Cardiac muscle cell (in vitro differentiated cells and primary cell): ENCODE data around the gene GTF2I. TPM values are rescaled to one million over a fixed set of nuclear protein-coding genes. Genes with fewer than 3 reads are reported as not detected.
"Not testable (repeated sequence)": the region's sequence is repeated elsewhere in the genome, so short reads cannot be mapped to it uniquely, and the experiment has no call there.

ENCODE experiments used
- DNase-seq, 2 donors: peaks; one replicate each; pipeline versions ENCODE4 v3.0.0 to v3.0.0-alpha.2; 2010 to 2017; ENCODE audit warnings: low read depth in 1 of 2, low spot score in 1 of 2
- H3K27ac ChIP-seq: fragments of 200-600 bp; sonication (generic); 2 replicates; pipeline ENCODE4 v1.5.1; 2016
- H3K27me3 ChIP-seq: fragments of 200-600 bp; sonication (generic); 2 replicates; pipeline ENCODE4 v1.6.0; 2016; ENCODE audit warnings: control low read depth
- H3K36me3 ChIP-seq: fragments of 200-600 bp; sonication (generic); 2 replicates; pipeline ENCODE4 v1.5.1; 2016; ENCODE audit warnings: control low read depth
- H3K4me1 ChIP-seq: fragments of 200-600 bp; sonication (generic); 2 replicates; pipeline ENCODE4 v1.8.1; 2017; ENCODE audit warnings: low read depth, mild to moderate bottlenecking, mixed run types
- H3K4me3 ChIP-seq: fragments of 200-600 bp; sonication (generic); 2 replicates; pipeline ENCODE4 v1.5.1; 2016; ENCODE audit warnings: mild to moderate bottlenecking
- H3K9me3 ChIP-seq: fragments of 200-600 bp; sonication (generic); 2 replicates; pipeline ENCODE4 v1.5.1; 2017; ENCODE audit warnings: low read depth, mild to moderate bottlenecking, control low read depth
- polyA plus RNA-seq: library from polyadenylated mRNA; unstranded; fragments of >200 nt; fragmentation: Nextera tagmentation; extraction: Ambion mirVana; gene quantifications from 2 replicates; pipeline ENCODE4 v1.2.1, GENCODE V29; 2016
- total RNA-seq: library from RNA; depleted of rRNA; stranded (reverse); fragments of >200 nt; gene quantifications from 2 replicates; pipeline ENCODE4 v1.2.3, GENCODE V29; 2016
- TF ChIP-seq, protein P1 (sequence below): IDR thresholded peaks from 2 replicates; pipeline ENCODE4 v1.5.1; 2012; ENCODE audit warnings: low read depth, mild to moderate bottlenecking, low read length

GTF2I gene
- total and polyA plus RNA-seq, 2 experiments from 2014 or later, result 189 to 221 TPM

DNA sequence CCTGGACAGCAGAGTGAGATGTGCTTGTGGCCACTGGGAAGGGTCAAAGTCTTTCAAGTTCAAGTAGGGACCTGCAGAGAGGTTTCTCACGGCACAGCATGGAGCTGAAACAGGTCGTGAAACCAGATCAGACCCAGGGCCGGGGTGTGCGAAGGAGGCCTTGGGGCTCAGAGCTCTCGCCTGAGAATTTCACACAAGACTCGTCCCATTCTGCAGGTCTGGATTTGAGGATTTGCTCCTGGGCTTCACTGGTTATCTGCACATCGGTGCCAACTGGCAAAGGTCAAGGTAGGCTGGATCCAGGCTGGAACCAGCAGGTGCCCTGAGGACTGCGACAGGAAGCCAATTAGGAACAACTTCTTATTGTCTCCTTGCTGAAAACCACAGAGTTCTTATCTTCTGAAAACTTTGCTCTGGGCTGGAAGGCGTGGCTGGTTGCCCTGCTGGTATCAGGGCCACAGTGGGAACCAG, 24.0 kb upstream of the GTF2I start:
- H3K4me1 ChIP-seq, result peaks cover 1% of the 10 kb centered on the region
- no peaks in the 10 kb centered on the region for H3K9me3 ChIP-seq
- H3K4me3 ChIP-seq, result no peak overlapping the region
- TF ChIP-seq, protein P1, sequence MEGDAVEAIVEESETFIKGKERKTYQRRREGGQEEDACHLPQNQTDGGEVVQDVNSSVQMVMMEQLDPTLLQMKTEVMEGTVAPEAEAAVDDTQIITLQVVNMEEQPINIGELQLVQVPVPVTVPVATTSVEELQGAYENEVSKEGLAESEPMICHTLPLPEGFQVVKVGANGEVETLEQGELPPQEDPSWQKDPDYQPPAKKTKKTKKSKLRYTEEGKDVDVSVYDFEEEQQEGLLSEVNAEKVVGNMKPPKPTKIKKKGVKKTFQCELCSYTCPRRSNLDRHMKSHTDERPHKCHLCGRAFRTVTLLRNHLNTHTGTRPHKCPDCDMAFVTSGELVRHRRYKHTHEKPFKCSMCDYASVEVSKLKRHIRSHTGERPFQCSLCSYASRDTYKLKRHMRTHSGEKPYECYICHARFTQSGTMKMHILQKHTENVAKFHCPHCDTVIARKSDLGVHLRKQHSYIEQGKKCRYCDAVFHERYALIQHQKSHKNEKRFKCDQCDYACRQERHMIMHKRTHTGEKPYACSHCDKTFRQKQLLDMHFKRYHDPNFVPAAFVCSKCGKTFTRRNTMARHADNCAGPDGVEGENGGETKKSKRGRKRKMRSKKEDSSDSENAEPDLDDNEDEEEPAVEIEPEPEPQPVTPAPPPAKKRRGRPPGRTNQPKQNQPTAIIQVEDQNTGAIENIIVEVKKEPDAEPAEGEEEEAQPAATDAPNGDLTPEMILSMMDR, result no peak
- no peaks in the 10 kb centered on the region for H3K36me3 ChIP-seq
- H3K27ac ChIP-seq, result no peak overlapping the region
- H3K27me3 ChIP-seq, result no peaks in the 10 kb centered on the region
- DNase-seq, result no peak

DNA sequence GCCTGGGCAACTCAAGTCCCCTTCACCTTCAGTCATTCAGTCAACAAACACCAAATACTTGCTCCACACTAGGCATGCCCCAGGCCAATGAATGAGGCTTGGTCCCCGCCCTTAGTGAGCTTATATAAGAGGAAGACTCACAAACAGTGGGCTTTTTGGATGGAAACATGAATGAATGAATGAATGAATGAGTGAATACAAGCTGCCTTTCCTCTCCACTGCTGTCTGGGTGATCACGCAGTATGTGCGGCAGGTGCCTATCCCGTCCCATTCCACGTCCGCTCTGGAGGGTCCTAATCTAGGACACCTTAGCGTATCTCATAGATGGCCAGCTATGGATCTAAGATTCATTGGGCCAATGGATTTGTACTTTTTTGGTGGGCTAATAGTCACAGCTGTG, 19.8 kb upstream of the GTF2I start:
- Histone ChIP-seq H3K4me1 (no peaks in the 10 kb centered on the region), H3K4me3 (no peak overlapping the region), H3K9me3 (no peaks in the 10 kb centered on the region), H3K27ac (no peak overlapping the region), H3K27me3 (no peaks in the 10 kb centered on the region), H3K36me3 (no peaks in the 10 kb centered on the region)
- TF ChIP-seq, protein P1, result no peak
- no peak for DNase-seq

DNA sequence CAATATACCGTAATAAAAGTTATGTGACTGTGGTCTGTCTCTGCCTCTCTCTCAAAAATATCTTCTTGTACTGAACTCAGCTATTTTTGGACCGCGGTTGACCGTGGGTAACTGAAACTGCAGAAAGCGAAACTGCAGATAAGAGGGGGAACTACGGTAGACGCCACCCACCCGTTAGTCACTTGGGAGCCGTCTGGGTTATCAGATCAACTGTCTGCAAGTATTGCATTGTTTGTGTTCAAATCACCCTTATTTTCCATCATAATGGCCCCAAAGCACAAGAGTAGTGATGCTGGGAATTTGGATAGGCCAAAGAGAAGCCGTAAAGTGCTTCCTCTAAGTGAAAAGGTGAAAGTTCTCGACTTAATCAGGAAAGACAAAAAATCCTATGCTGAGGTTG, 7.5 kb upstream of the GTF2I start:
- peak; percentile 54 to 67 for DNase-seq
- not testable (repeated sequence) for H3K9me3 ChIP-seq, H3K36me3 ChIP-seq, H3K27me3 ChIP-seq, H3K4me3 ChIP-seq
- Histone ChIP-seq H3K4me1 (peaks cover 15% of the 10 kb centered on the region), H3K27ac (peak overlapping the region; percentile 83)

DNA sequence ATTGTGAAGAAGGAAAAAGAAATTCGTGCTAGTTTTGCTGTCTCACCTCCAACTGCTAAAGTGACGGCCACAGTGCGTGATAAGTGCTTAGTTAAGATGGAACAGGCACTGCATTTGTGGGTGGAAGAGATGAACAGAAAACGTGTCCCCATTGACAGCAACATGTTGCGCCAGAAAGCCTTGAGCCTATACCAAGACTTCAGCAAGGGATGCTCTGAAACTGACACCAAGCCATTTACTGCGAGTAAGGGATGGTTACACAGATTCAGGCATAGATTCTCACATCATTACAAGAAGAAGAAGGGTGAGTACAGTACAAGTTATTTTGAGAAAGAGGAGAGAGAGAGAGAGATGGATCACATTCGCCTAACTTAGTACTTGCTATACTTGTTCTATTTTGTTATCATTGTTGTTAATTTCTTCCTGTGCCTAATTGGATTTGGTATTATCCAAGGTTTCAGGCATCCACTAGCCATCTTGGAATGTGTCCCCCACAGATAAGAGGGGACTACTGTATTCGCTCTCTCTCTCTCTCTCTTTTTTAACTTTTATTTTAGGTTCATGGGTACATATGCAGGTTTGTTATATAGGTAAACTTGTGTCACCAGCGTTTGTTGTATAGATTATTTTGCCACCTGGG, 6.9 kb upstream of the GTF2I start:
- not testable (repeated sequence) for DNase-seq, H3K4me3 ChIP-seq, H3K9me3 ChIP-seq, H3K36me3 ChIP-seq, H3K27me3 ChIP-seq
- peaks cover 18% of the 10 kb centered on the region for H3K4me1 ChIP-seq
- peak overlapping the region; percentile 41 for H3K27ac ChIP-seq

DNA sequence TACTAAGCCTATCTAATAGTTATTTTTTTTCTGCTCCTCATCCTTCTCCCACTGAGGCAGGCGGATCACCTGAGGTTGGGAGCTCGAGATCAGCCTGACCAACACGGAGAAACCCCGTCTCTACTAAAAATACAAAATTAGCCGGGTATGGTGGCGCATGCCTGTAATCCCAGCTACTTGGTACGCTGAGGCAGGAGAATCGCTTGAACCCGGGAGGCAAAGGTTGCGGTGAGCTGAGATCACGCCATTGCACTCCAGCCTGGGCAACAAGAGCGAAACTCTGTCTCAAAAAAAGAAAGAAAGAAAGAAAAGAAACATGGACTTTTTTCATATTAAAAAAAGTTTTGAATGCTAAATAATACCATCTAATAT, 6.4 kb upstream of the GTF2I start:
- H3K4me1 ChIP-seq, result peaks cover 23% of the 10 kb centered on the region
- H3K36me3 ChIP-seq, H3K27ac ChIP-seq, DNase-seq, H3K9me3 ChIP-seq, H3K4me3 ChIP-seq, H3K27me3 ChIP-seq: not testable (repeated sequence)

DNA sequence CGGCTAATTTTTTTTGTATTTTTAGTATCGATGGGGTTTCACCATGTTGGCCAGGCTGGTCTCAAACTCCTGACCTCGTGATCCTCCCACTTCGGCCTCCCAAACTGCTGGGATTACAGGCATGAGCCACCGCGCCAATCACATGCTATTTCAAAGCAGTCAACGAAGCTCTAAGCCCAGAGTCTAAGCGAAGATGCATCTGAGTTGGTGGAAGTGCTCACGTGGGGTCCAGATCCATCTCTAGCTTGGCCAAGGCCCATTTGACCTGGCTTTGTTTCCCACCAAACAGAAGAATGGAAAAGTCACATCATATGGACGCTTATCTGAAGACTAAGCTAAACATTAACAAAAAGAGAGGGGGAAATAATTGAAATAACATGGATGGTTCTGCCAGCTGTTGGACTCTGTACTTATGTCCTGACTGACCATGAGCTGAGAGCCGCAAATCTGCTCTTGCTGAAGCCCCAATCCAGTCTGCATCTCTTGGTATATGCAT, 3.8 kb upstream of the GTF2I start:
- Histone ChIP-seq H3K27me3 (no peaks in the 10 kb centered on the region), H3K27ac (no peak overlapping the region), H3K4me1 (peaks cover 23% of the 10 kb centered on the region), H3K36me3 (no peaks in the 10 kb centered on the region), H3K9me3 (no peaks in the 10 kb centered on the region), H3K4me3 (no peak overlapping the region)
- TF ChIP-seq, protein P1, result no peak
- no peak for DNase-seq

DNA sequence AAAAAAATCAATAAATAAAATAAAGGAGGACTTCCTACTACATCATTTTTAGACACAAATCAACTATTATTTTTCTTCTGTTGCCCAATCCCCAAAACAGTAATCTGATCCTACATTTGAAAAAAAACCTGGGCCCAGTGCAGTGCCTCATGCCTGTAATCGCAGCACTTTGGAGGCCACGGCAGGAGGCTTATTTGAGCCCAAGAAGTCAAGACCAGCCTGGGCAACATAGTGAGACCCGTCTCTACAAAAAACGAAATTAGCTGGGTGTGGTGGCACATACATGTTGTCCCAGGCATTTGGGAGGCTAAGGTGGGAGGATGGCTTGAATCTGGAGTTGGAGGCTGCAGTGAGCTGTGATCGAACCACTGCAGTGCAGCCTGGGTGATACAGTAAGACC, 2.7 kb upstream of the GTF2I start:
- no peaks in the 10 kb centered on the region for H3K36me3 ChIP-seq
- peaks cover 20% of the 10 kb centered on the region for H3K4me1 ChIP-seq
- TF ChIP-seq, protein P1, result no peak
- H3K27ac ChIP-seq, result no peak overlapping the region
- no peak for DNase-seq
- H3K4me3 ChIP-seq, result no peak overlapping the region
- no peaks in the 10 kb centered on the region for H3K9me3 ChIP-seq
- no peaks in the 10 kb centered on the region for H3K27me3 ChIP-seq
